ENCODE results near the gene TTC3. TPM values are rescaled to one million over a fixed set of nuclear protein-coding genes. Genes with fewer than 3 reads are reported as not detected.
"Not testable (repeated sequence)": the region's sequence is repeated elsewhere in the genome, so short reads cannot be mapped to it uniquely, and the experiment has no call there.

TTC3 gene
- total RNA-seq, 2 experiments from 2014 or later, result 73.5 to 90.0 TPM

DNA sequence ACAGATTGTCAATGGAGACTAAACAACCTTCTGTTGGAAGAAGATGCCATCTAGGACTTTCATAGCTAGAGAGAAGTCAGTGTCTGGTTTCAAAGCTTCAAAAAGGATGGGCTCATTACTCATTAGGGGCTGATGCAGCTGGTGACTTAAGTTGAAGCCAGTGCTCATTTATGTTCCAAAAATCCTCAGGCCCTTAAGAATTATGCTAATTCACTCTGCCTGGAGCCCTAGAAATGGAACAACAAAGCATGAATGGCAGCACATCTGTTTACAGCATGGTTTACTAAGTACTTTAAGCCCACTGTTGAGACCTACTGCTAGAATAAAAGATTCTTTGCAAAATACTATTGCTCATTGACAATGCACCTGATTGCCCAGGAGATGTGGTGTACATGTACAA, 63.7 kb downstream of the TTC3 start:
- ChIA-PET POLR2A (interaction anchor here (0.6 to 1.2 kb wide), 2 partner anchors 10 to 1441 kb away, joined by 3 read pairs; no protein-coding TSS in a partner anchor), CTCF (ENCODE audit: unreplicated experiment) (no interaction called here)
- no peaks in the 10 kb centered on the region for H3K9me3 ChIP-seq (ENCODE audit: low read length)
- H3K36me3 ChIP-seq (ENCODE audit: insufficient read depth, low read length), result peaks cover 76% of the 10 kb centered on the region
- no peak overlapping the region for H3K4me3 ChIP-seq (ENCODE audit: low read depth, low read length, poor library complexity, severe bottlenecking)
- no peaks in the 10 kb centered on the region for H3K4me1 ChIP-seq (ENCODE audit: insufficient read depth, low read length, poor library complexity, severe bottlenecking)
- H3K4me2 ChIP-seq (ENCODE audit: low read length), result no peak overlapping the region
- H3K79me2 ChIP-seq (ENCODE audit: insufficient read depth, low read depth, low read length), result no peaks in the 10 kb centered on the region
- H3K9me2 ChIP-seq (ENCODE audit: insufficient read depth, low read length), result no peaks in the 10 kb centered on the region
- H4K20me1 ChIP-seq (ENCODE audit: insufficient read depth, low read length), result no peaks in the 10 kb centered on the region
- no peak overlapping the region for H3K27ac ChIP-seq (ENCODE audit: low read depth, low read length, poor library complexity, severe bottlenecking)
- BruUV-seq (replicated peaks), result no TSS peak
- DNase-seq (ENCODE audit: low spot score), result no peak
- intact Hi-C loops (cut with micrococcal nuclease; ENCODE audit: unreplicated experiment), result no loop called here
- H2AFZ ChIP-seq (ENCODE audit: low read length), result no peak overlapping the region
- TF ChIP-seq, protein P1, sequence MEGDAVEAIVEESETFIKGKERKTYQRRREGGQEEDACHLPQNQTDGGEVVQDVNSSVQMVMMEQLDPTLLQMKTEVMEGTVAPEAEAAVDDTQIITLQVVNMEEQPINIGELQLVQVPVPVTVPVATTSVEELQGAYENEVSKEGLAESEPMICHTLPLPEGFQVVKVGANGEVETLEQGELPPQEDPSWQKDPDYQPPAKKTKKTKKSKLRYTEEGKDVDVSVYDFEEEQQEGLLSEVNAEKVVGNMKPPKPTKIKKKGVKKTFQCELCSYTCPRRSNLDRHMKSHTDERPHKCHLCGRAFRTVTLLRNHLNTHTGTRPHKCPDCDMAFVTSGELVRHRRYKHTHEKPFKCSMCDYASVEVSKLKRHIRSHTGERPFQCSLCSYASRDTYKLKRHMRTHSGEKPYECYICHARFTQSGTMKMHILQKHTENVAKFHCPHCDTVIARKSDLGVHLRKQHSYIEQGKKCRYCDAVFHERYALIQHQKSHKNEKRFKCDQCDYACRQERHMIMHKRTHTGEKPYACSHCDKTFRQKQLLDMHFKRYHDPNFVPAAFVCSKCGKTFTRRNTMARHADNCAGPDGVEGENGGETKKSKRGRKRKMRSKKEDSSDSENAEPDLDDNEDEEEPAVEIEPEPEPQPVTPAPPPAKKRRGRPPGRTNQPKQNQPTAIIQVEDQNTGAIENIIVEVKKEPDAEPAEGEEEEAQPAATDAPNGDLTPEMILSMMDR (conservative IDR thresholded peaks at IDR 0.05; ENCODE audit: low read length), result no peak
- no peak for TF ChIP-seq EZH2phosphoT487 (IDR thresholded peaks at IDR 0.05; ENCODE audit: borderline replicate concordance, low read depth, low read length)

DNA sequence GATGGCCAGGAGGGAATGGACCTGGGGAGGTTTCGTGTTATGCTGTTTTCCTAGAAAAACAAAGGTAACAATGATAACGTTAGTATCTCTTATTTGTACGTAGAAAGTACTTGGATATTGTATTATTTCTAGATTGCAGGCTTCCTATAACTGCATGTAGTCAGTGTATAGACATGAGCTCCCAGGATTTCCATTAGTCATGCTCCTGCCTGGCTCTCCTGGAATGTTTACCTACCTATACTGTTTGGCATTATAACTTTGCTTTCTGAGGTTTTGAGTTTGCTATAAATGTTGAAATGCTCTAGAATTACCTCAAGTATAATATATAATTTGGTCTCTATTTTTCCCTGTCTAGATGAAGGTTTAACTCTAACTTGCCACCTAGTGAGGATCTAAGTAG, 66.1 kb downstream of the TTC3 start:
- H3K4me1 ChIP-seq (ENCODE audit: insufficient read depth, low read length, poor library complexity, severe bottlenecking), result no peaks in the 10 kb centered on the region
- H3K4me2 ChIP-seq (ENCODE audit: low read length), result no peak overlapping the region
- no TSS peak for BruUV-seq (replicated peaks)
- no peak for TF ChIP-seq EZH2phosphoT487 (IDR thresholded peaks at IDR 0.05; ENCODE audit: borderline replicate concordance, low read depth, low read length)
- TF ChIP-seq, protein P1 (conservative IDR thresholded peaks at IDR 0.05; ENCODE audit: low read length), result no peak
- H4K20me1 ChIP-seq (ENCODE audit: insufficient read depth, low read length), result no peaks in the 10 kb centered on the region
- H3K36me3 ChIP-seq (ENCODE audit: insufficient read depth, low read length), result peaks cover 66% of the 10 kb centered on the region
- CTCF ChIA-PET (ENCODE audit: unreplicated experiment), result no interaction called here
- no peak overlapping the region for H3K27ac ChIP-seq (ENCODE audit: low read depth, low read length, poor library complexity, severe bottlenecking)
- intact Hi-C loops (cut with micrococcal nuclease; ENCODE audit: unreplicated experiment), result no loop called here
- H2AFZ ChIP-seq (ENCODE audit: low read length), result no peak overlapping the region
- no peaks in the 10 kb centered on the region for H3K9me3 ChIP-seq (ENCODE audit: low read length)
- no peaks in the 10 kb centered on the region for H3K79me2 ChIP-seq (ENCODE audit: insufficient read depth, low read depth, low read length)
- no peak overlapping the region for H3K4me3 ChIP-seq (ENCODE audit: low read depth, low read length, poor library complexity, severe bottlenecking)
- no peak for DNase-seq (ENCODE audit: low spot score)
- POLR2A ChIA-PET, result no interaction called here
- H3K9me2 ChIP-seq (ENCODE audit: insufficient read depth, low read length), result no peaks in the 10 kb centered on the region

DNA sequence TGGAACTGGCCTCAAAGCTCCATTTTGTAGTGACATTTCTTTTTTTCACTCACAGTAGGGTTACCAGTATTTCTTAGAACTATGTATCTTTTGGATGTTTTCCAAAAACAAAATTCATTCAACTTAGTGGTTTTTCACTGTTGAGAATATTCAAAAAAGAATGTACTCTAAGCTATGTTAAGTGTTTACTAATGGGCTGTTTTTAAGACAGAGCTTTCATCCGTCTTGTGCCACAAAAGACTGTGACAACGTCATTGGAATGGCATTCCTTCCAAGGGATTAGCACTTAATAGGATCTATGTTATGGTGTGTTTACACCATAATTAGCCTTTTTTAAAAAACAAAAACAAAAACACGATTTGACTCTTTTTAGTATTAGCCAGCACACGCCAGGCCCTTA, 66.8 kb downstream of the TTC3 start:
- BruUV-seq (replicated peaks), result no TSS peak
- Histone ChIP-seq H3K27ac (ENCODE audit: low read depth, low read length, poor library complexity, severe bottlenecking) (no peak overlapping the region), H3K9me2 (ENCODE audit: insufficient read depth, low read length) (no peaks in the 10 kb centered on the region), H2AFZ (ENCODE audit: low read length) (no peak overlapping the region), H4K20me1 (ENCODE audit: insufficient read depth, low read length) (no peaks in the 10 kb centered on the region), H3K9me3 (ENCODE audit: low read length) (no peaks in the 10 kb centered on the region), H3K4me3 (ENCODE audit: low read depth, low read length, poor library complexity, severe bottlenecking) (no peak overlapping the region), H3K4me2 (ENCODE audit: low read length) (no peak overlapping the region), H3K36me3 (ENCODE audit: insufficient read depth, low read length) (peaks cover 66% of the 10 kb centered on the region), H3K79me2 (ENCODE audit: insufficient read depth, low read depth, low read length) (no peaks in the 10 kb centered on the region), H3K4me1 (ENCODE audit: insufficient read depth, low read length, poor library complexity, severe bottlenecking) (no peaks in the 10 kb centered on the region)
- DNase-seq (ENCODE audit: low spot score), result no peak
- intact Hi-C loops (cut with micrococcal nuclease; ENCODE audit: unreplicated experiment), result no loop called here
- TF ChIP-seq, protein P1 (conservative IDR thresholded peaks at IDR 0.05; ENCODE audit: low read length), result no peak
- TF ChIP-seq EZH2phosphoT487 (IDR thresholded peaks at IDR 0.05; ENCODE audit: borderline replicate concordance, low read depth, low read length), result no peak
- POLR2A ChIA-PET, result interaction anchor here (1.5 kb wide), 1 partner anchor 17 kb away, joined by 7 read pairs; no protein-coding TSS in a partner anchor
- CTCF ChIA-PET (ENCODE audit: unreplicated experiment), result no interaction called here

DNA sequence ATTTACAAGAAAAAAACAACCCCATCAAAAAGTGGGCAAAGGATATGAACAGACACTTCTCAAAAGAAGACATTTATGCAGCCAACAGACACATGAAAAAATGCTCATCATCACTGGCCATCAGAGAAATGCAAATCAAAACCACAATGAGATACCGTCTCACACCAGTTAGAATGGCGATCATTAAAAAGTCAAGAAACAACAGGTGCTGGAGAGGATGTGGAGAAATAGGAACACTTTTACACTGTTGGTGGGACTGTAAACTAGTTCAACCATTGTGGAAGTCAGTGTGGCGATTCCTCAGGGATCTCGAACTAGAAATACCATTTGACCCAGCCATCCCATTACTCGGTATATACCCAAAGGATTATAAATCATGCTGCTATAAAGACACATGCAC, 70.3 kb downstream of the TTC3 start:
- intact Hi-C loops (cut with micrococcal nuclease; ENCODE audit: unreplicated experiment); BruUV-seq (replicated peaks); H3K4me1 ChIP-seq (ENCODE audit: insufficient read depth, low read length, poor library complexity, severe bottlenecking); DNase-seq (ENCODE audit: low spot score); H3K27ac ChIP-seq (ENCODE audit: low read depth, low read length, poor library complexity, severe bottlenecking); H4K20me1 ChIP-seq (ENCODE audit: insufficient read depth, low read length); H3K9me2 ChIP-seq (ENCODE audit: insufficient read depth, low read length); POLR2A ChIA-PET; CTCF ChIA-PET (ENCODE audit: unreplicated experiment); H3K9me3 ChIP-seq (ENCODE audit: low read length); H3K4me3 ChIP-seq (ENCODE audit: low read depth, low read length, poor library complexity, severe bottlenecking); H3K4me2 ChIP-seq (ENCODE audit: low read length); H2AFZ ChIP-seq (ENCODE audit: low read length); H3K79me2 ChIP-seq (ENCODE audit: insufficient read depth, low read depth, low read length): not testable (repeated sequence)
- peaks cover 49% of the 10 kb centered on the region for H3K36me3 ChIP-seq (ENCODE audit: insufficient read depth, low read length)
